ENCODE data around the gene KRT40. TPM values are rescaled to one million over a fixed set of nuclear protein-coding genes. Genes with fewer than 3 reads are reported as not detected.

KRT40 gene
- total RNA-seq, 2 donors from 2014 or later: not detected

DNA sequence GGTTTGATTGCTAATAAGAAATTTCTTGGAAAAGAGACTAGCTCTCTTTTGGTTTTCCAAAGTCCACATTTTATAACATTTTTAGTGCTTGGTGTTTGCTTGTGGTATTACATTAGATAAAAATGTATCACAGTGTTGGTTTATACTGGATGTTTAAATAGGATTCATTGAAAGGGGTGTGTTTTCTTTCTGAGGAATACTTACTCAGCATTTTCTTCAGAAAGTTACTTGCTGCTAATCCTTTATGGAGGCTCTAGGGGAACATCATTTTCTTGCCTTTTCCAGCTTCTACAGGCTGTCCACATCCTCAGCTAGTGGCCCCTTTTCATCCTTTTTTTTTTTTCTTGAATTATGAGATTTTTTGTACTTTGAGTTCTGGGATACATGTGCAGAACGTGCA lies 16.5 kb downstream of the KRT40 start:
- Mint-ChIP-seq H3K9me3 (no peaks in the 10 kb centered on the region), H3K27ac (no peak overlapping the region), H3K36me3 (no peaks in the 10 kb centered on the region)
- DNase-seq (ENCODE audit: low spot score in 2 of 2): no peak
- no peak for ATAC-seq

DNA sequence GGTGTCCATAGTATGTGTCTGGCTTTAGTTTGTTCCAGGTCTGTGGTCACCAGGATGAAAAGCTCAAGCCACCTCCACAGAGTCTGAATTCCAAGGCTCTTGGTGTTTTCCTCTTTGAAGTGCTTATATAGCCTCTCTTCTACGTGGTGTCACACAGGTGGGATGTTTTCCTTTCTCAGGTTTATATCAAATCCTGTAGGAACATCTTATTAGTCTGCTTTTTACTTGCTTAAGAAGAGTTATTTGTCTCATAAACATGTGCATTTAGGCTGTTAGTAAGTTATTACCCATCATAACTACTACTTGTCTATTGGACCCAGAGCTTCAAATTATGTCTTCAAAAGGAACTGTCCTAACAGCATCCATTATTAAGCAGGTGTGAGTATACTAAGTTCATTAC lies 17.3 kb downstream of the KRT40 start, which contains the start of gene KRT39:
Gene KRT39 (minus strand): TSS at position 101 of the 400 bp plus-strand sequence. CDS start 92 bp downstream, at position 9.
- Mint-ChIP-seq H3K27ac (no peak within 1 kb of the TSS), H3K36me3 (no peaks in the 10 kb centered on the region), H3K9me3 (no peaks in the 10 kb centered on the region)
- no peak for DNase-seq (ENCODE audit: low spot score in 2 of 2)
- ATAC-seq: no peak

DNA sequence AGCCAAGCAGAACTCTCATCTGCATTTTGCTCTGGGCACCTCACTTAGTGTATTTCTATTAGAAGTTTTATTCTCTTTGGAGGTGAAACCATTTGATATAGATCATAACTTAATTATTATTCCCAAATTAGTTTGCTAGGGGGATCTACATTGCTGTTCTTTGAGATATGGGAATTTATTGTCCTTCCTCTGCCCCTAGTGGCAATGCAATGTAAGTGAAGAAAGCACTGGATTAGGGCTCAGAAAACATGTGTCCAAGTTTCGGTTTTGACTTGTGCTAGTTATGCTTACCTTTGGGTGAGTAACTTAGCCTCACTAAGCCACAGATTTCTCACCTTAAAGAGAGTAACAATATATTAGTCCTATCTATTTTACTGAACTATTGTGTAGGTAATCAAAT lies 20.3 kb downstream of the KRT40 start:
- H3K9me3 Mint-ChIP-seq: no peaks in the 10 kb centered on the region

DNA sequence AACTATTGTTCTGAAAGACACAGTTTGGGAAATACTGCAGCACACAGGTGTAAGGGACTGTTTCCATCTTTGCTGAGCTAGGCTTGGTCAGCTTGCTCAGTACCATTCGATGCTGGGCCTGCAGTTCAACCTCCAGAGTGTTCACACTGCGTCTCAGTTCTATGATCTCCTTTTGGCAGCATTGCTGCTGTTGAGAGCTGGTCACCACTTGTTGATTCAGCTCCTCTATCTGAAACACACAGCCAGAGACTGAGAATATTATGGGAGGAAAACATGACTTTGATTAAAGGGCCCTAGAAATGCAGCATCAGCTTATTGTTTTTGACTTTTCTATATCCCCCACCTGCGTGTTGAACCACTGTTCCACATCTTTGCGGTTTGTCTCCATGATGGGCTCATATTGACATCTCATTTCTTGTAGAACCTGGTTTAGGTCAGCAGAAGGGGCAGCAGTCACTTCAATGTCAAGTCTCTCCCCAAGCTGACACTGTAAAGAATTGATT lies 22.0 kb downstream of the KRT40 start:
- DNase-seq (ENCODE audit: low spot score in 2 of 2): no peak
- no peak overlapping the region for H3K27ac Mint-ChIP-seq
- no peaks in the 10 kb centered on the region for H3K36me3 Mint-ChIP-seq
- ATAC-seq: no peak
- no peaks in the 10 kb centered on the region for H3K9me3 Mint-ChIP-seq

More for the DNA sequence above, 20.3 kb downstream of the KRT40 start:
- Mint-ChIP-seq H3K27ac (no peak overlapping the region), H3K36me3 (no peaks in the 10 kb centered on the region)
- DNase-seq (ENCODE audit: low spot score in 2 of 2): no peak
- ATAC-seq: no peak

DNA sequence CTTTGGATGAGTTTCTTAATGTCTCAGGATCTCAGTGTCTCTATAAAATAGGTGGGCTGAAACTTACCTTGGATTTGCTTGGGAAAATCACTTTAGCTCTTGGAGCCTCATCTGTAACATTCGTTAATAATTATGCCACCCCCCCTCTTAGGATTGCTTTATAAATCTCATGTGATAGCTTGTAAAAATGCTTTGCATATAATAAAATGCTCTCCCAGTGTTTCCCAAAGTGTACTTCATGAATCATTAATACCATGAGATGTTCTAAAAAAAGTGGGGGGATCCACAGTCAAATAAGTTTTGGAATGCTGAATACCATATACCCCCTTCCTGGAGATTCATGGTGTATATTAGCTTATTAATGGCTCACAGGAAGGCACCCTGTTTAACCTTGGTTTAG lies 22.5 kb downstream of the KRT40 start:
- ATAC-seq (no peak), DNase-seq (ENCODE audit: low spot score in 2 of 2) (no peak)
- H3K9me3 Mint-ChIP-seq: no peaks in the 10 kb centered on the region
- H3K27ac Mint-ChIP-seq: no peak overlapping the region
- no peaks in the 10 kb centered on the region for H3K36me3 Mint-ChIP-seq

DNA sequence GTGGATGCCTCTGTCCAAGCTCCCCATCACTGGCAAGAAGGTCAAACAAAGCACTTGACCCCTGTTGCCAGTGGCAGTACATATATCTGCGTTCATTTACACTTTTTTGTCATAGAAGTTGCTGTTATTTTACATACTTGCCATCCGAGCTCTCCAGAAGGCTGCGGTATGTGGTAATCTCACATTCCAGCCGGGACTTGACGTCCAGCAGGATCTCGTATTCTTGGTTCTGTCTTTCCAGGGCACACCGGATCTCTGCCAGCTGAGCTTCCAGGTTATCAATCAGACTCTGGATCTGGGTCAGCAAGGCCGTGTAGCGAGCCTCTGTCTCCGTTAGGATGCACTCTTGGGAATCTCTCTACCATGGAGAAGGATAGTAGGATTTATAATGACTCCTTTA lies 24.0 kb downstream of the KRT40 start:
- no peaks in the 10 kb centered on the region for H3K36me3 Mint-ChIP-seq
- DNase-seq (ENCODE audit: low spot score in 2 of 2) (no peak), ATAC-seq (no peak)
- H3K9me3 Mint-ChIP-seq: no peaks in the 10 kb centered on the region
- H3K27ac Mint-ChIP-seq: no peak overlapping the region

DNA sequence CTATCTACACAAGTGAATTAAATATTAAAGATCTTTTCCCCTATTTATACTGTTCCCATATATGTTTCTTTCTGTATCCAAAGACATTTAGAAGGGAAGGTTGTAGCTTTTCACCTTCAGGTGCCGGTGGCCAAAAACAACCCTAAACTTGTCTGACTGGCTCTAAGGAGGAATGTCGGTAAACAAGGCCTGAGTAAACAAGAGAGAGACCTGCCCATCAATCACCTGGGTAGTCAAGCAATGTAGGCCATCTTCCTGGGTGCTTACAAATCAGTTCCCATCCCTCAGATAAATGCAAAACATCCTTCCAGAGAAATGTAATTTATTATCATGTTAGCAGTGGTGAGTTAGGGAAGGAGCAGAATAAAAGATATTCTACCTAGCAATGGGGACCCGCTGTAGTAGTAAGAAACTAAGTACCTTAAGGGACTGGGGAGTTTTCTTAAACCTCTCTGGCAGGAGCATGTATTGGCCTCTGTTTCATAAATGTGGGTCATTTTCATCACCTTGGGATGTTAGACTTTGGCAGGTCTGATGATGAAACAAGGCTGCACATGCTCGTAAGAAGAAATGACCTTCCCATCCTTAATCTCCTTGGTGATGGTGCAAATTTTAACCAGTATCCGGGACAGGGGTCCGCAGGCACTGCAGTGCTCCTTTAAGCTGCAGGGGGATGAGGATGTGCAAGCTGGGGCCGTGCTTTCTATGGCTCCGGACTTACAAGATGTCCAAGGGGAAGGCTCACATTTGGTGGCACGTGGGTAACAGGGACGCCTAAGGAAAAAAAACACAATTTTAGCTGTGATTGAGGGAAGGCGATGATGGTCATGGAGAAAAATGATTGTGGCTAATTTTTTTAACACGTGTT lies 25.8 kb downstream of the KRT40 start:
- Mint-ChIP-seq H3K9me3 (no peaks in the 10 kb centered on the region), H3K27ac (no peak overlapping the region), H3K36me3 (no peaks in the 10 kb centered on the region)
- no peak for ATAC-seq
- no peak for DNase-seq (ENCODE audit: low spot score in 2 of 2)

DNA sequence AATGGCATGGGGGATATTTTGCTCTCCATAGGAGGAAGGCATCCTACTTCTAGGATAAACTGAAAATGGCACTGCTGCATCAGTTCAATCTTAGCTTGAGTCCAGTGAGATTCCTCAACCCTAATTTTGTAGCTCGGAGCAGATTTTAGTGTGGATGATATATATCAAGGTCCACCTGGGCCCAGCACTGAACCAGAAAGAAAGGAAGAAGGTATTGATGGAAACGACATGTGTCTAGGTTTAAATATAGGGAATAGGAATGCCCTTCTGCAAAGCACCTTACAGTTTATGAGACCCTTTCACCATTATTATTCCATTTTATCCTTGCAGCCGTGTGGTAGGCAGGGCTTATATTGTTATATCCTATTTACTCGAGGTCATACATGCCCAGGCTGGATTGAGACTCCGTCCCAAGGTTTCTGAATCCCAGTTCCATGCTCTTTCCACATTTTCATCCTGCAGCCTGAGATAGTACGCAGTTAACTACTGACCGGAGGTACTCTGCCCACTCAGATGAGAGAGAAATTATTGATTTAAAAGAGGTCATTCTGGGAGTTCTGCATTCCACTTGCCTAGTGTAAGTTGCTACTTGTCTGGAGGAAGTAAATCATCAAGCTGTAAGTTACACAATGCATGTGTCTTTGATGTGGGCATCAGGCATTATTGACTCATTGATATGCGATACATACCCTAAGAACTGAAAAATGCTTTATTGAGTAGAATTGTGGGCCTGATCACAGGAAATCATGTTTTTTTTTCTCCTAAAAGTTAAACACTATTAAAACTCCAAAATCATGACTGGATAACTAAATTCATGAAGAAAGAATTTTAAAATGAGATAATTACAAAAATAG lies 27.5 kb downstream of the KRT40 start:
- DNase-seq (ENCODE audit: low spot score in 2 of 2) (no peak), ATAC-seq (no peak)
- Mint-ChIP-seq H3K9me3 (no peaks in the 10 kb centered on the region), H3K36me3 (no peaks in the 10 kb centered on the region), H3K27ac (no peak overlapping the region)

DNA sequence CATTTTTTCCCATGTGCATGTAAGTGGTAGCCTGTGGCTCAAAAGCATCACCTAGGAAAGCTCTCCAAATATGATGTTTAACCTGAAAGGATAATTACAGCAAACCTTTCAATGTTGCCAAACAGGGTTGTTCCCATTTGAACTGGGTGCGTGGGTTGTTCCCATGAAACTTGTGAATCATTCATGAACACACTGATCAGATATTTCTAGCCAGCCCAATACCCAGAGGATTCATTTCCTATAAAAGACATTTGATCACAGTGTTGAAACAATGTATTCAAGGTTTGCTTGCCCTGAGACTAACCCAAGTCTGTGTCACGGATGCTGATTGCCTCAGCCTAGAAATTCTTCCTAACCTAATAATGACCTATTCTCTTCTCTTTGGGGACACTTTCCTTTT lies 30.2 kb downstream of the KRT40 start:
- ATAC-seq: peak in 1 of 2 donors; percentile 26
- H3K27ac Mint-ChIP-seq: no peak overlapping the region
- no peak for DNase-seq (ENCODE audit: low spot score in 2 of 2)
- H3K36me3 Mint-ChIP-seq: no peaks in the 10 kb centered on the region
- H3K9me3 Mint-ChIP-seq: no peaks in the 10 kb centered on the region

DNA sequence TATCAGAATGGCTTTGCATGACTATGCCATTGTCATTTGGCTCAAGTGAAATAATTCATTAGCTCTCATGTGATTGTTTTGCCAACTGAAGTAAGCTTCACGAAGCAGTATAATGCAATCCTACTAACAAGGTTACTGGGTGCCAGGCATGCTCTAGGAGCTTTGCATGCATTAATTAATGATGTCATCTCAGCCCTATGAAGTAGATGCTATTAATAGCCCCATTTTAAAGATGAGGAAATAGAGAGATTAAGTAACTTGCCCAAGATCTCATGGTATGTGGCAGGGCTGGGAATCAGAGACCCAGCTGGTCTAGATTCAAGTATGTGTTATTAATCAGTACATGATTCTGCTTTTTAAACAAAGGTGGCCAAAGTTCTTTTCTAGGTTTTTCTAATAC lies 31.5 kb downstream of the KRT40 start:
- Mint-ChIP-seq H3K27ac (no peak overlapping the region), H3K36me3 (no peaks in the 10 kb centered on the region), H3K9me3 (no peaks in the 10 kb centered on the region)
- DNase-seq (ENCODE audit: low spot score in 2 of 2) (no peak), ATAC-seq (no peak)

DNA sequence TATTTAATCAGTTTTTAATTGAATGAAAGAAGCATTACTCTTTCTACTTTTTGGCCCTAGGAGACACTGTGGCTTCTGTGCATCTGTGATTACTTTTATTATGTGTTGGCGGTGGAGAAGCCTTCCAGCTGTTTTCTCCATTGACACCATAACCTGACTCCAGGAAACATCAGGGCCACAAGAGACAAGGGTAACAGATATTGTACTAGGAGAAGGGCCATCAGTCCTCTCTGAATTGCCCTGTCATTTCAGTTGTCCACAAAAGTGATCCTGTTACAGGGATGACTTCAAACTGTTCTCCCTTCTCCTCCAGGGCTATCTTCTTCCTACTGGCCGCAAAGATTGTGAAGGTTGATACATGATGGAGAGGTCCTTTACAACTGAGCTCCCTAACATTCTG lies 32.0 kb downstream of the KRT40 start:
- DNase-seq (ENCODE audit: low spot score in 2 of 2) (no peak), ATAC-seq (no peak)
- no peaks in the 10 kb centered on the region for H3K36me3 Mint-ChIP-seq
- H3K27ac Mint-ChIP-seq: no peak overlapping the region
- H3K9me3 Mint-ChIP-seq: no peaks in the 10 kb centered on the region

DNA sequence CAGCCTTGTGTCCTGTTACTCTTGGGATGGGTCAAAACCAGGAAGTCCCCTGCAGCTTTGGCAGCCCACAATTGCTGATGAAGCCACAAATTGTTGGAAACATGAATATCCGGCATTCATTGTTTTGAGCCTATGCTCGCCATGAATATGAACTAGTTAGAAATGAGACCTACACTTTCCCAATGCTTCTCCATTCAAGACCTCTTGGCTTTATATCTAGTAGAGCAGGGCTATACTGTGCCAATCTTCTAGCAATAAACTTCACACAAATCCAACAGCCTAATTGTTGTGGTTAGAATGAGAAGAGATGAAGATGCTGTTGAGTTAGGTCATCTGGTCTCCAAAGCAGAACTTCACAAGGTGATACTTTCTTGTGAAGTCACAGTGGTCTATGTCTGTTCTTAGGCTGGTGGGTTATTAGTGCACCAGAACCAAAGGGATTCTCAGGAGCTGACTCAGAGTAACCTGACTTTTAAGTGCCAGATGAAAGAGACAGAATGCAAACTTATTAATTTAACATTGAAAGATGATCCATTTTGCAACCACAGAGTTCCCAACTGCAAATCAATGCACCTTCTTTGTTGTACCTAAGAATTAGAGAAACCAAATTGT lies 33.0 kb downstream of the KRT40 start:
- H3K36me3 Mint-ChIP-seq: no peaks in the 10 kb centered on the region
- no peaks in the 10 kb centered on the region for H3K9me3 Mint-ChIP-seq
- H3K27ac Mint-ChIP-seq: no peak overlapping the region
- ATAC-seq: peak in 1 of 2 donors; percentile 70
- no peak for DNase-seq (ENCODE audit: low spot score in 2 of 2)

DNA sequence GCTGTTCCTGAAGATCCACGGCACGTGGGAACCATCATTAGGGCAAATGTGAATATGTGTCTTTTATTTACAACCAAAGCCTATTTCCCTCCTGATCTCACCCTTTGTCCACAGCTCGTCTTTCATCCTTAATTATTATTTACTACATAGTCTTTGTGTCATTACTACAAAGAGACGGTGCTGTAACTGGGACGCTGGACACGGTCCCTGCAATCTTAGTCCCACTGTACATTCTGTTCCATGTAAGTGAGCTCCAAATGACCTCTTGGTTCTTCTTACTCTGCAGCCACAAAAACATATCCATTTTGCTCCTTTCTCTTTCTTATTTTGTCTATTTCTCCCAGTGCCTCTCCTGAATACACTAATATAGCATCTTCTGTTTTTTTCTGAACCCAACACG lies 34.0 kb downstream of the KRT40 start:
- H3K9me3 Mint-ChIP-seq: no peaks in the 10 kb centered on the region
- no peak for ATAC-seq
- no peak for DNase-seq (ENCODE audit: low spot score in 2 of 2)
- no peaks in the 10 kb centered on the region for H3K36me3 Mint-ChIP-seq
- H3K27ac Mint-ChIP-seq: no peak overlapping the region

DNA sequence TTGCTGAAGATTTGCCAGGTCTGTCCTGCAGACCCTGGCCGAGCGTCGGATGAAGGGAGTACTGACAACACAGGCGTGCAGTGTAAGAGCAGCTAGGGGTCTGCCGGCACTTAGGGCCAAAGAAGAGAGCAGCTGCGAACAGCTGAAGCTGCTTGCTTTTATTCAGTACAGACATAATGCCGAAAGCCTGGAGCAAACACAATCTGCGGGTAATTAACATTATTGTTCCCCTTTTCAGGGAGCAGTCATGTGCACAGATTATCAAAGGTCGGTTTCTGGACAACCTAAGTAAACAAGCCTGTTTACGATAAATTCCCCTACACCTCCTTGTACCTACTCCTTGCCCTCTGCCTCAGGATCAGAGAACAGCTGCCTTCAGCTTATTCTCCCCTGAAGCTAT lies 34.7 kb downstream of the KRT40 start:
- no peaks in the 10 kb centered on the region for H3K36me3 Mint-ChIP-seq
- no peak for DNase-seq (ENCODE audit: low spot score in 2 of 2)
- no peak for ATAC-seq

DNA sequence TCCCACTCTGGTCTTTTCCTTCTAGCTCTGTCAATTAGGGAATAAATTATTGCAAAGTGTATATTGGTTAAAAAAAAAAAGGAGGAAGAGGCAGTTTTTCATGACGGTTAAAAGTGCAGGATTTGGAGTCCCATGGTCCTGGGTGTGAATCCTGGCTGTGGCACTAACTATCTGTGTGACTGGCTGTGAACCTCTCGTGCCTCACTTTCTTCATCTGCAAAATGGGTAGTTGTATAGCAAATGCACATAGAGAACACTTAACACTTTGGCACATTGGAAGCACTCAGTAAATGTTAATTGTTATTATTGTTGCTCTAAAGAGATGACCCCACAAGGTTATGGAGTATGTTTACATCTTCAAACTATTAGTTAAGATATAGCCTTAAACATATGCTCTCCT lies 36.2 kb downstream of the KRT40 start:
- H3K36me3 Mint-ChIP-seq: no peaks in the 10 kb centered on the region

More for the DNA sequence above, 34.7 kb downstream of the KRT40 start:
- H3K27ac Mint-ChIP-seq: no peak overlapping the region
- no peaks in the 10 kb centered on the region for H3K9me3 Mint-ChIP-seq

DNA sequence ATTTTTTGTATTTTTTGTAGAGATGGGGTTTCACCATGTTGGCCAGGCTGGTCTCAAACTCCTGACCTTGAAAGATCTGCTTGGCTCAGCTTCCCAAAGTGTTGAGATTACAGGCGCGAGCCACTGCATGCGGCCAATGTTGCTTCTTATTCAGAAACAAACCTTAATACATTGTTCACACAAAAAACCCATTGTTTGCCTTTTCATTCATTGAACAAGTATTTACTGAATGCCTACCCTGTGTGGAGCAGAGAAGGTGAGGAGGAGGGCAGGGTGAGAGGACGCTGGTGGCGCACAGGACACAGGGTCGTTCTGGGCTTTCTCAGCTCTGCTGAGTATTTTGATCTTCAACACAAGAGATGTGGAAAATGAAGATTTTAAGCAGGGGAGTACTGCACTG lies 38.7 kb downstream of the KRT40 start:
- ATAC-seq: no peak

More for the DNA sequence above, 36.2 kb downstream of the KRT40 start:
- no peak overlapping the region for H3K27ac Mint-ChIP-seq
- DNase-seq (ENCODE audit: low spot score in 2 of 2): no peak
- no peaks in the 10 kb centered on the region for H3K9me3 Mint-ChIP-seq
- ATAC-seq: no peak

DNA sequence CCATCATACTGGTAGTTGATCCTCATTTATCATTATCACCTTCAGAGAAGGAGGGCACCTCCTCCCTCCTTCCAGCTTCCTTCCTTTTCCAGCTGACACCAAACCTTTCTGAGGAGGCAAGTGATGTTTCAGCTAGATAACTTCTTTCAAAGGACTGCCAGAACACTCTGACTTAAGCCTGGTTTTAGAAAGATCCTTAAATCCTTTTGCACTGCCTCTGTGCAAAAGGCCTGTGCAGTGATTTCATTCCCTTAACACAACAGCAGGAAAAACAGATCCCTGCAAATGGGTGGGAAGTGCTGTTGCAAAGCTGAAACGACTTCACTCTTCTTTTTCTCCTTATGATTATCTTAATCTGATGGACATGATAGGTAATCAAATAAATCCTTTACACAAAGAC lies 39.6 kb downstream of the KRT40 start:
- H3K27ac Mint-ChIP-seq: no peak overlapping the region
- no peaks in the 10 kb centered on the region for H3K36me3 Mint-ChIP-seq
- no peak for DNase-seq (ENCODE audit: low spot score in 2 of 2)
- ATAC-seq: no peak
- H3K9me3 Mint-ChIP-seq: no peaks in the 10 kb centered on the region

More for the DNA sequence above, 38.7 kb downstream of the KRT40 start:
- no peak for DNase-seq (ENCODE audit: low spot score in 2 of 2)
- H3K27ac Mint-ChIP-seq: no peak overlapping the region
- H3K9me3 Mint-ChIP-seq: no peaks in the 10 kb centered on the region
- H3K36me3 Mint-ChIP-seq: no peaks in the 10 kb centered on the region
